IMR-90 (cell line): ENCODE results near the gene OTULINL. TPM values are rescaled to one million over a fixed set of nuclear protein-coding genes. Genes with fewer than 3 reads are reported as not detected.

Experiments used
- ATAC-seq: fragments of 200-7000 bp; cut with Tn5 transposase; 2 replicates; pipeline ENCODE4 v1.9.1; 2020; ENCODE audit warnings: low read depth, mild to moderate bottlenecking, moderate library complexity
- BruUV-seq: library from RNA; stranded (reverse); fragments of 400-500 nt; replicated peaks from 2 replicates; lab custom pipeline; 2021; lab: Mats Ljungman, UMichigan
- CTCF ChIA-PET: fragments of 300-600 bp; formaldehyde crosslinking; extraction: SDS; loops from one replicate; lab custom pipeline; 2021; ENCODE audit warnings: antibody characterized with exemption; lab: Yijun Ruan, JAX
- POLR2A ChIA-PET: fragments of 300-600 bp; sonication (Branson Sonifier 250); formaldehyde crosslinking; loops from one replicate; lab custom pipeline; 2022; ENCODE audit warnings: antibody characterized with exemption; ENCODE audit not compliant: unreplicated experiment; lab: Charles Lee
- DNase-seq: peaks from one replicate; pipeline ENCODE4 v3.0.0; 2013
- H2AFZ ChIP-seq: replicated peaks from 2 replicates; pipeline ENCODE3; 2013; ENCODE audit warnings: low read length, mild to moderate bottlenecking; ENCODE audit not compliant: poor library complexity
- H2AK5ac ChIP-seq: 2 replicates; pipeline ENCODE4 v1.6.1; 2013; ENCODE audit warnings: low read depth, low read length, inconsistent platforms
- H2AK9ac ChIP-seq: replicated peaks from 2 replicates; pipeline ENCODE3; 2013; ENCODE audit warnings: mild to moderate bottlenecking, low read depth, low read length, moderate library complexity; ENCODE audit not compliant: poor library complexity
- H2BK120ac ChIP-seq: 2 replicates; pipeline ENCODE4 v1.6.1; 2013; ENCODE audit warnings: low read depth, low read length, inconsistent platforms
- H2BK15ac ChIP-seq: 3 replicates; pipeline ENCODE4 v1.6.1; 2013; ENCODE audit warnings: low read depth, low read length, inconsistent platforms
- H2BK20ac ChIP-seq: 2 replicates; pipeline ENCODE4 v1.6.1; 2013; ENCODE audit warnings: low read depth, mild to moderate bottlenecking, inconsistent platforms, low read length, moderate library complexity
- H2BK5ac ChIP-seq: 2 replicates; pipeline ENCODE4 v1.6.1; 2013; ENCODE audit warnings: mild to moderate bottlenecking, low read depth, low read length, inconsistent platforms; ENCODE audit not compliant: poor library complexity, severe bottlenecking
- H3K14ac ChIP-seq: replicated peaks from 2 replicates; pipeline ENCODE4 v1.6.1; 2013; ENCODE audit warnings: low read depth, low read length, inconsistent platforms
- H3K18ac ChIP-seq: 2 replicates; pipeline ENCODE4 v1.6.1; 2013; ENCODE audit warnings: low read depth, low read length, control low read depth
- H3K23ac ChIP-seq: 2 replicates; pipeline ENCODE4 v1.6.1; 2013; ENCODE audit warnings: low read depth, low read length, inconsistent platforms
- H3K27ac ChIP-seq: 2 replicates; pipeline ENCODE4 v1.5.1; 2013; ENCODE audit warnings: mild to moderate bottlenecking, control low read depth, low read length; ENCODE audit not compliant: insufficient read depth
- H3K27me3 ChIP-seq: 2 replicates; pipeline ENCODE4 v1.6.1; 2013; ENCODE audit warnings: low read length; ENCODE audit not compliant: control insufficient read depth, insufficient read depth
- H3K36me3 ChIP-seq: 2 replicates; pipeline ENCODE4 v1.6.1; 2013; ENCODE audit warnings: low read length, mixed read lengths; ENCODE audit not compliant: control insufficient read depth, insufficient read depth
- H3K4ac ChIP-seq: 2 replicates; pipeline ENCODE4 v1.6.1; 2013; ENCODE audit warnings: low read depth, low read length, inconsistent platforms
- H3K4me1 ChIP-seq: 2 replicates; pipeline ENCODE4 v1.6.1; 2013; ENCODE audit warnings: low read length, mixed read lengths; ENCODE audit not compliant: control insufficient read depth, insufficient read depth
- H3K4me2 ChIP-seq: 2 replicates; pipeline ENCODE4 v1.6.1; 2013; ENCODE audit warnings: low read depth, mild to moderate bottlenecking, control low read depth, low read length, moderate library complexity
- H3K4me3 ChIP-seq: 2 replicates; pipeline ENCODE4 v1.5.1; 2013; ENCODE audit warnings: low read depth, mild to moderate bottlenecking, control low read depth, low read length, moderate library complexity; ENCODE audit not compliant: insufficient read depth
- H3K56ac ChIP-seq: 2 replicates; pipeline ENCODE4 v1.6.1; 2013; ENCODE audit warnings: low read length, inconsistent platforms; ENCODE audit not compliant: insufficient read depth; ENCODE audit errors: extremely low read depth
- H3K79me1 ChIP-seq, 2 experiments: 2 replicates each; pipeline ENCODE4 v1.6.1; 2013; ENCODE audit warnings: low read length in 2 of 2, inconsistent platforms in 1 of 2, low read depth in 1 of 2
- H3K9ac ChIP-seq: 2 replicates; pipeline ENCODE4 v1.6.1; 2013; ENCODE audit warnings: low read depth, low read length, control low read depth
- H3K9me1 ChIP-seq: 2 replicates; pipeline ENCODE4 v1.6.1; 2013; ENCODE audit warnings: low read length, inconsistent platforms; ENCODE audit not compliant: insufficient read depth
- H3K9me3 ChIP-seq: 2 replicates; pipeline ENCODE4 v1.6.1; 2013; ENCODE audit warnings: low read length; ENCODE audit not compliant: control insufficient read depth, insufficient read depth
- H4K20me1 ChIP-seq: 2 replicates; pipeline ENCODE4 v1.6.1; 2013; ENCODE audit warnings: low read length, inconsistent platforms; ENCODE audit not compliant: insufficient read depth
- H4K5ac ChIP-seq: 2 replicates; pipeline ENCODE4 v1.6.1; 2013; ENCODE audit warnings: mild to moderate bottlenecking, low read depth, low read length, control low read depth
- H4K8ac ChIP-seq, 2 experiments: 2 replicates each; pipeline ENCODE4 v1.6.1; 2013; ENCODE audit warnings: low read depth in 2 of 2, low read length in 2 of 2, control low read depth in 1 of 2, inconsistent platforms in 1 of 2
- H4K91ac ChIP-seq: 2 replicates; pipeline ENCODE4 v1.6.1; 2013; ENCODE audit warnings: low read depth, low read length, inconsistent platforms; ENCODE audit not compliant: insufficient read depth
- BHLHE40 ChIP-seq: fragments of 150-350 bp; IDR thresholded peaks from 2 replicates; pipeline ENCODE4 v1.6.1; 2016; ENCODE audit warnings: mild to moderate bottlenecking, low read depth, low read length
- CEBPB ChIP-seq: IDR thresholded peaks from 2 replicates; pipeline ENCODE4 v1.6.1; 2012; ENCODE audit warnings: low read depth, low read length, improper control_type of control experiment
- CHD1 ChIP-seq: IDR thresholded peaks from 2 replicates; pipeline ENCODE4 v1.6.1; 2012; ENCODE audit warnings: low read depth, low read length, improper control_type of control experiment
- CTCF ChIP-seq: conservative IDR thresholded peaks from 2 replicates; pipeline ENCODE4 v1.5.1; 2012; ENCODE audit warnings: mild to moderate bottlenecking, low read depth, low read length, improper control_type of control experiment
- ELK1 ChIP-seq: fragments of 150-350 bp; IDR thresholded peaks from 2 replicates; pipeline ENCODE4 v1.6.1; 2016; ENCODE audit warnings: low read depth, mild to moderate bottlenecking, low read length, moderate library complexity, borderline replicate concordance
- FOS ChIP-seq: fragments of 150-350 bp; IDR thresholded peaks from 2 replicates; pipeline ENCODE4 v1.6.1; 2016; ENCODE audit warnings: low read depth, low read length
- MAFK ChIP-seq: IDR thresholded peaks from 2 replicates; pipeline ENCODE4 v1.6.1; 2012; ENCODE audit warnings: low read depth, low read length, improper control_type of control experiment
- MAZ ChIP-seq: IDR thresholded peaks from 2 replicates; pipeline ENCODE4 v1.6.1; 2012; ENCODE audit warnings: low read depth, mild to moderate bottlenecking, low read length, improper control_type of control experiment, moderate library complexity, borderline replicate concordance
- MXI1 ChIP-seq: IDR thresholded peaks from 2 replicates; pipeline ENCODE4 v1.6.1; 2012; ENCODE audit warnings: low read depth, mild to moderate bottlenecking, low read length, moderate library complexity, borderline replicate concordance
- POLR2A ChIP-seq: IDR thresholded peaks from 2 replicates; pipeline ENCODE4 v1.6.1; 2012; ENCODE audit warnings: mild to moderate bottlenecking, low read depth, low read length
- RAD21 ChIP-seq: IDR thresholded peaks from 2 replicates; pipeline ENCODE4 v1.6.1; 2012; ENCODE audit warnings: low read length, improper control_type of control experiment
- RCOR1 ChIP-seq: IDR thresholded peaks from 2 replicates; pipeline ENCODE4 v1.6.1; 2012; ENCODE audit warnings: mild to moderate bottlenecking, low read length, improper control_type of control experiment; ENCODE audit not compliant: insufficient replicate concordance
- RFX5 ChIP-seq: IDR thresholded peaks from 2 replicates; pipeline ENCODE4 v1.8.0; 2012; ENCODE audit warnings: low read depth, mild to moderate bottlenecking, low read length, moderate library complexity
- SMC3 ChIP-seq: fragments of 150-350 bp; IDR thresholded peaks from 2 replicates; pipeline ENCODE4 v1.6.1; 2016; ENCODE audit warnings: low read depth, mild to moderate bottlenecking, antibody characterized with exemption, low read length, moderate library complexity
- USF2 ChIP-seq: fragments of 150-350 bp; IDR thresholded peaks from 2 replicates; pipeline ENCODE4 v1.6.1; 2017; ENCODE audit warnings: mild to moderate bottlenecking, antibody characterized with exemption, low read length, low read depth
- WGBS, 2 experiments: methylation state at CpG; one replicate each; pipeline versions ENCODE4 v1.1.5 to v1.1.7; 2013; ENCODE audit warnings: missing lambda C conversion rate in 2 of 2; ENCODE audit not compliant: insufficient read length in 1 of 2; ENCODE audit errors: extremely low coverage in 2 of 2; 5-methylcytosine and 5-hydroxymethylcytosine counted together
- dilution Hi-C: fragments of 300-500 bp; cut with HindIII; formaldehyde crosslinking; loops from one replicate; pipeline ENCODE4 v1.14.3; 2018; ENCODE audit warnings: low sequenced_read_pairs; ENCODE audit not compliant: unreplicated experiment
- in situ Hi-C: fragments of 300-500 bp; cut with MboI; formaldehyde crosslinking; loops from 3 replicates; pipeline ENCODE4 v1.14.3; 2019; ENCODE audit warnings: low sequenced_read_pairs, inconsistent platforms, mixed read lengths
- intact Hi-C: fragments of 100-400 bp; cut with micrococcal nuclease; formaldehyde crosslinking; loops from 2 replicates; pipeline ENCODE4 v1.10.0; 2022
- polyA plus RNA-seq, 3 experiments: library from polyadenylated mRNA; depleted of rRNA; stranded (reverse); fragments of >200 nt; gene quantifications; 2 replicates each; pipeline ENCODE4 v1.2.3, GENCODE V29; 2012; ENCODE audit warnings: low replicate concordance in 1 of 3
- total RNA-seq: library from RNA; depleted of rRNA; stranded (reverse); fragments of >200 nt; gene quantifications from 2 replicates; pipeline ENCODE4 v1.2.3, GENCODE V29; 2012

The OTULINL gene
- total and polyA plus RNA-seq, 2 of the 4 experiments (the other 2 are of a cell fraction), result 0.09 to 0.18 TPM

GRCh38 chr5:14545308-14545707, 36.3 kb upstream of the OTULINL start:
- H2BK20ac ChIP-seq, result no peak overlapping the region
- no peak overlapping the region for H2AK5ac ChIP-seq
- dilution Hi-C loops, result no loop called here
- H3K4ac ChIP-seq, result no peak overlapping the region
- intact Hi-C loops, result no loop called here
- H3K9ac ChIP-seq, result no peak overlapping the region
- no peak overlapping the region for H3K23ac ChIP-seq
- ChIA-PET CTCF (no interaction called here), POLR2A (no interaction called here)
- no peaks in the 10 kb centered on the region for H4K20me1 ChIP-seq
- H2BK15ac ChIP-seq, result no peak overlapping the region
- H2AK9ac ChIP-seq, result no peak overlapping the region
- WGBS, 2 experiments, result no CpG with 5 or more reads among the region's 3 CpGs
- no peaks in the 10 kb centered on the region for H3K36me3 ChIP-seq
- no peak overlapping the region for H4K91ac ChIP-seq
- ATAC-seq, result no peak
- H3K79me1 ChIP-seq, result no peaks in the 10 kb centered on the region
- no peak for TF ChIP-seq CHD1
- TF ChIP-seq USF2, result no peak
- TF ChIP-seq MAFK, result no peak
- no peak for TF ChIP-seq CEBPB
- no peak for TF ChIP-seq RCOR1
- no peak for TF ChIP-seq CTCF
- no peak for TF ChIP-seq BHLHE40
- TF ChIP-seq FOS, result no peak
- TF ChIP-seq RAD21, result no peak
- no peak for TF ChIP-seq MAZ
- TF ChIP-seq SMC3, result no peak
- TF ChIP-seq MXI1, result no peak
- no peak for TF ChIP-seq RFX5
- no peak for TF ChIP-seq ELK1
- TF ChIP-seq POLR2A, result no peak
- H3K27me3 ChIP-seq, result peaks cover 44% of the 10 kb centered on the region
- no peak overlapping the region for H4K8ac ChIP-seq
- no peak for DNase-seq
- H3K4me3 ChIP-seq, result no peak overlapping the region
- H4K5ac ChIP-seq, result no peak overlapping the region
- no peak overlapping the region for H3K56ac ChIP-seq
- no peak overlapping the region for H2BK120ac ChIP-seq
- no peaks in the 10 kb centered on the region for H3K9me1 ChIP-seq
- no peak overlapping the region for H2BK5ac ChIP-seq
- H3K27ac ChIP-seq, result no peak overlapping the region
- H3K4me1 ChIP-seq, result no peaks in the 10 kb centered on the region
- H3K4me2 ChIP-seq, result no peak overlapping the region
- in situ Hi-C loops, result no loop called here
- no peak overlapping the region for H2AFZ ChIP-seq
- BruUV-seq, result no TSS peak
- H3K18ac ChIP-seq, result no peak overlapping the region
- no peak overlapping the region for H3K14ac ChIP-seq
- H3K9me3 ChIP-seq, result peaks cover 3% of the 10 kb centered on the region; the same call in 1 of the 2 replicates
